Measurements from ENCODE around the gene ERO1A.

GRCh38 chr14:52610187-52610586 is 85.2 kb downstream of the ERO1A start:
- TF ChIP-seq CEBPB (IDR thresholded peaks at IDR 0.05) (no peak), MAX (IDR thresholded peaks at IDR 0.05) (no peak), EP300 (IDR thresholded peaks at IDR 0.05; ENCODE audit: borderline replicate concordance) (no peak), RAD21 (IDR thresholded peaks at IDR 0.05; ENCODE audit: low read depth) (no peak), TAF1 (IDR thresholded peaks at IDR 0.05; ENCODE audit: low read depth) (no peak), TCF12 (IDR thresholded peaks at IDR 0.05; ENCODE audit: low read depth) (no peak), TEAD4 (IDR thresholded peaks at IDR 0.05) (no peak), FOXM1 (IDR thresholded peaks at IDR 0.05; ENCODE audit: borderline replicate concordance, low read depth) (no peak), REST (IDR thresholded peaks at IDR 0.05; ENCODE audit: low read depth) (no peak), YY1 (IDR thresholded peaks at IDR 0.05; ENCODE audit: low read depth) (no peak)

Measured in Ishikawa (cell line).